ENCODE results near the gene TEX11. TPM values are rescaled to one million over a fixed set of nuclear protein-coding genes. Genes with fewer than 3 reads are reported as not detected.
A peak's percentile ranks its signal among the peaks of the same experiment; 100 is the strongest.

Gene TEX11
- total RNA-seq, 4 donors from 2014 or later = not detected

GRCh38 chrX:70479247-70479921 is 429.1 kb downstream of the TEX11 start:
- Histone ChIP-seq H3K36me3 (no peaks in the 10 kb centered on the region), H3K9me3 (no peaks in the 10 kb centered on the region), H3K4me3 (no peak overlapping the region), H3K27ac (peak overlapping the region; percentile 73 to 86 (median 78)), H3K27me3 (no peaks in the 10 kb centered on the region), H3K4me1 (peaks cover 19 to 83% (median 23%) of the 10 kb centered on the region in 3 donors)
- TF ChIP-seq CTCF (IDR thresholded peaks at IDR 0.05) (no peak), POLR2A (IDR thresholded peaks at IDR 0.05) (no peak)
- no peak for DNase-seq
- 44 to 52% methylated on average over 2 to 4 of the region's 4 CpGs for WGBS, 2 donors
- intact Hi-C loops (cut with DNase I) = no loop called here

Small RNA genes lying within 50 kb of the gene (small RNA-seq; reads per million reads assigned to genes)
- 0 reads per million in 4 donors for gene SNORD3E

Other genes with a start within 250 kb of the TEX11 start
- gene SLC7A3, start 22.4 kb upstream of the TEX11 start, total RNA-seq = under 1 TPM in 1 of 4 donors, not detected in 3; 0.56 TPM
- gene SNX12, start 159.6 kb upstream of the TEX11 start, total RNA-seq = 10 to 100 TPM; 39.6 to 54.1 (median 43.7) TPM
- gene FOXO4, start 187.1 kb upstream of the TEX11 start, total RNA-seq = 10 to 100 TPM in 2 of 4 donors, 1 to 10 TPM in 2; 4.8 to 17.7 (median 13.2) TPM
- gene CXorf65, start 198.0 kb upstream of the TEX11 start, total RNA-seq = not detected
- 10 to 100 TPM in 2 of 4 donors, 1 to 10 TPM in 2; 4.3 to 15.5 (median 8.8) TPM for gene IL2RG, start 202.9 kb upstream of the TEX11 start, total RNA-seq
- 10 to 100 TPM; 19.9 to 34.0 (median 24.3) TPM for gene MED12, start 209.9 kb upstream of the TEX11 start, total RNA-seq
- under 1 TPM in 3 of 4 donors, not detected in 1; 0.21 to 0.38 (median 0.23) TPM for gene NLGN3, start 236.1 kb upstream of the TEX11 start, total RNA-seq

All from esophagus squamous epithelium (tissue), 5 donors.